Neural cell (in vitro differentiated cells): ENCODE data around the gene GPC5. TPM values are rescaled to one million over a fixed set of nuclear protein-coding genes. Genes with fewer than 3 reads are reported as not detected.

ENCODE experiments used
- H2AFZ ChIP-seq: fragments of 200-600, 300-800 bp; sonication (generic), shearing (Covaris generic); 2 replicates; pipeline ENCODE4 v1.6.0; 2014; ENCODE audit warnings: low read depth, mild to moderate bottlenecking, antibody characterized with exemption, low read length, moderate library complexity
- H3F3A ChIP-seq: fragments of 200-600 bp; shearing (Covaris generic); 2 replicates; pipeline ENCODE4 v1.6.1; 2016; ENCODE audit warnings: mild to moderate bottlenecking, moderate library complexity, mixed read lengths, antibody characterized with exemption, low read length; ENCODE audit not compliant: insufficient read depth, poor library complexity, severe bottlenecking
- H3K27ac ChIP-seq: fragments of 200-600, 300-800 bp; sonication (generic), shearing (Covaris generic); 2 replicates; pipeline ENCODE4 v1.5.1; 2014; ENCODE audit warnings: mild to moderate bottlenecking, low read length, moderate library complexity
- H3K27me3 ChIP-seq: fragments of 300-800, 200-600 bp; sonication (generic), shearing (Covaris generic); 2 replicates; pipeline ENCODE4 v1.6.0; 2014; ENCODE audit warnings: mild to moderate bottlenecking, low read depth, low read length, moderate library complexity; ENCODE audit not compliant: insufficient read depth
- H3K36me3 ChIP-seq: fragments of 300-800, 200-600 bp; sonication (generic), shearing (Covaris generic); 2 replicates; pipeline ENCODE4 v1.5.1; 2014; ENCODE audit warnings: mild to moderate bottlenecking, antibody characterized with exemption, low read length, moderate library complexity; ENCODE audit not compliant: insufficient read depth
- H3K4me2 ChIP-seq: fragments of 300-800, 200-600 bp; sonication (generic), shearing (Covaris generic); 2 replicates; pipeline ENCODE4 v1.6.0; 2014; ENCODE audit warnings: mild to moderate bottlenecking, low read length
- H3K4me3 ChIP-seq: fragments of 300-800, 200-600 bp; sonication (generic), shearing (Covaris generic); 2 replicates; pipeline ENCODE4 v1.5.1; 2014; ENCODE audit warnings: mild to moderate bottlenecking, low read length, moderate library complexity
- H3K79me2 ChIP-seq: fragments of 200-600 bp; shearing (Covaris generic); replicated peaks from 2 replicates; pipeline ENCODE4 v1.6.0; 2014; ENCODE audit warnings: mild to moderate bottlenecking, low read length, moderate library complexity; ENCODE audit not compliant: insufficient read depth
- H3K9ac ChIP-seq: fragments of 300-800, 200-600 bp; sonication (generic), shearing (Covaris generic); 2 replicates; pipeline ENCODE4 v1.6.1; 2016; ENCODE audit warnings: mild to moderate bottlenecking, low read length, mixed read lengths
- H3K9me2 ChIP-seq: fragments of 200-600 bp; shearing (Covaris generic); 2 replicates; pipeline ENCODE4 v1.6.1; 2016; ENCODE audit warnings: mild to moderate bottlenecking, low read length, mixed read lengths; ENCODE audit not compliant: insufficient read depth
- H3K9me3 ChIP-seq: fragments of 200-600, 300-800 bp; sonication (generic), shearing (Covaris generic); 2 replicates; pipeline ENCODE4 v1.6.1; 2016; ENCODE audit warnings: mild to moderate bottlenecking, mixed run types, low read length, moderate library complexity, mixed read lengths
- H4K20me1 ChIP-seq: fragments of 200-600 bp; shearing (Covaris generic); 2 replicates; pipeline ENCODE4 v1.6.1; 2016; ENCODE audit warnings: mild to moderate bottlenecking, mixed run types; ENCODE audit not compliant: insufficient read depth
- EP300 ChIP-seq: fragments of 450-650 bp; conservative IDR thresholded peaks from 2 replicates; pipeline ENCODE4 v1.6.1; 2014; ENCODE audit warnings: antibody characterized with exemption, mild to moderate bottlenecking, moderate library complexity; ENCODE audit not compliant: poor library complexity, severe bottlenecking
- EZH2 ChIP-seq: fragments of 200-600, 300-800 bp; shearing (Covaris generic), sonication (generic); IDR thresholded peaks from 2 replicates; pipeline ENCODE4 v1.6.1; 2014; ENCODE audit warnings: antibody characterized with exemption, low read length, borderline replicate concordance, mild to moderate bottlenecking; ENCODE audit not compliant: insufficient read depth, poor library complexity, severe bottlenecking
- MXI1 ChIP-seq: fragments of 450-650 bp; conservative IDR thresholded peaks from 2 replicates; pipeline ENCODE4 v1.6.1; 2014; ENCODE audit warnings: antibody characterized with exemption, mild to moderate bottlenecking; ENCODE audit not compliant: poor library complexity, severe bottlenecking
- POLR2AphosphoS5 ChIP-seq: IDR thresholded peaks from 2 replicates; pipeline ENCODE4 v1.6.1; 2012
- RAD21 ChIP-seq: fragments of 450-650 bp; conservative IDR thresholded peaks from 2 replicates; pipeline ENCODE4 v1.6.1; 2014; ENCODE audit warnings: antibody characterized with exemption, mild to moderate bottlenecking, moderate library complexity
- REST ChIP-seq: IDR thresholded peaks from 2 replicates; pipeline ENCODE4 v1.6.1; 2012; ENCODE audit warnings: borderline replicate concordance
- SMC3 ChIP-seq: fragments of 450-650 bp; conservative IDR thresholded peaks from 2 replicates; pipeline ENCODE4 v1.6.1; 2014; ENCODE audit warnings: antibody characterized with exemption, mild to moderate bottlenecking, moderate library complexity; ENCODE audit not compliant: poor library complexity
- TAF1 ChIP-seq: IDR thresholded peaks from 2 replicates; pipeline ENCODE4 v1.6.1; 2012; ENCODE audit warnings: low read depth
- polyA plus RNA-seq: library from polyadenylated mRNA; depleted of rRNA; stranded (reverse); fragments of >200 nt; gene quantifications from 2 replicates; pipeline ENCODE4 v1.2.3, GENCODE V29; 2014
- TF ChIP-seq, protein P1 (sequence below): fragments of 450-650 bp; IDR thresholded peaks from 2 replicates; pipeline ENCODE4 v1.5.1; 2014; ENCODE audit warnings: antibody characterized with exemption, mild to moderate bottlenecking, moderate library complexity; ENCODE audit not compliant: poor library complexity, severe bottlenecking

The GPC5 gene
- polyA plus RNA-seq, 1 donor from 2014 or later: 5.0 TPM

- no peaks in the 10 kb centered on the region for H3F3A ChIP-seq
- no peaks in the 10 kb centered on the region for H3K36me3 ChIP-seq
- H3K79me2 ChIP-seq: no peaks in the 10 kb centered on the region
- H3K27ac ChIP-seq: no peak overlapping the region
- TF ChIP-seq RAD21 (no peak), TAF1 (no peak), EP300 (no peak), POLR2AphosphoS5 (no peak), REST (no peak), EZH2 (no peak), MXI1 (no peak), SMC3 (no peak)
- TF ChIP-seq, protein P1, sequence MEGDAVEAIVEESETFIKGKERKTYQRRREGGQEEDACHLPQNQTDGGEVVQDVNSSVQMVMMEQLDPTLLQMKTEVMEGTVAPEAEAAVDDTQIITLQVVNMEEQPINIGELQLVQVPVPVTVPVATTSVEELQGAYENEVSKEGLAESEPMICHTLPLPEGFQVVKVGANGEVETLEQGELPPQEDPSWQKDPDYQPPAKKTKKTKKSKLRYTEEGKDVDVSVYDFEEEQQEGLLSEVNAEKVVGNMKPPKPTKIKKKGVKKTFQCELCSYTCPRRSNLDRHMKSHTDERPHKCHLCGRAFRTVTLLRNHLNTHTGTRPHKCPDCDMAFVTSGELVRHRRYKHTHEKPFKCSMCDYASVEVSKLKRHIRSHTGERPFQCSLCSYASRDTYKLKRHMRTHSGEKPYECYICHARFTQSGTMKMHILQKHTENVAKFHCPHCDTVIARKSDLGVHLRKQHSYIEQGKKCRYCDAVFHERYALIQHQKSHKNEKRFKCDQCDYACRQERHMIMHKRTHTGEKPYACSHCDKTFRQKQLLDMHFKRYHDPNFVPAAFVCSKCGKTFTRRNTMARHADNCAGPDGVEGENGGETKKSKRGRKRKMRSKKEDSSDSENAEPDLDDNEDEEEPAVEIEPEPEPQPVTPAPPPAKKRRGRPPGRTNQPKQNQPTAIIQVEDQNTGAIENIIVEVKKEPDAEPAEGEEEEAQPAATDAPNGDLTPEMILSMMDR: no peak
- H3K9me3 ChIP-seq: no peaks in the 10 kb centered on the region
- H3K27me3 ChIP-seq: no peaks in the 10 kb centered on the region
- H3K9ac ChIP-seq: no peak overlapping the region
- no peaks in the 10 kb centered on the region for H3K9me2 ChIP-seq
- H3K4me2 ChIP-seq: no peak overlapping the region
- no peaks in the 10 kb centered on the region for H4K20me1 ChIP-seq
- H2AFZ ChIP-seq: no peak overlapping the region
- H3K4me3 ChIP-seq: no peak overlapping the region
Observed at GRCh38 chr13:92158346-92158745, 759.9 kb downstream of the GPC5 start.

DNA sequence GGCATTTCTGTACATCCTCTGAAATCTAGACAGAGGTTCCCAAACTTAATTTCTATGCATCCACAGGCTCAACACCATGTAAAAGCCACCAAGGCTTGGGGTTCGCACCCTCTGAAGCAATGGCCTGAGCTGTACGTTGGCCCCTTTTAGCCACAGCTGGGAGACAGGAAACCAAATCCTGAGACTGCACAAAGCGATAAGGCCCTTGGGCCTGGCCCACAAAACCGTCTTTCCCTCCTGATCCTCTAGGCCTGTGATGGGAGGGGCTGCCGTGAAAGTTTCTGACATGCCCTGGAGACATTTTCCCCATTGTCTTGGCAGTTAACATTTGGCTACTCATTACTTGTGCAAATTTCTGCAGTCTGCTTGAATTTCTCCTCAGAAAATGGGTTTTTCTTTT is 766.4 kb downstream of the GPC5 start:
- H3K9ac ChIP-seq: no peak overlapping the region
- no peaks in the 10 kb centered on the region for H3K27me3 ChIP-seq
- TF ChIP-seq EZH2 (no peak), POLR2AphosphoS5 (no peak), REST (no peak), EP300 (no peak), TAF1 (no peak), MXI1 (no peak), RAD21 (no peak), SMC3 (no peak)
- TF ChIP-seq, protein P1: no peak
- H3K4me2 ChIP-seq: no peak overlapping the region
- no peaks in the 10 kb centered on the region for H3K79me2 ChIP-seq
- no peak overlapping the region for H3K4me3 ChIP-seq
- H4K20me1 ChIP-seq: no peaks in the 10 kb centered on the region
- H3F3A ChIP-seq: no peaks in the 10 kb centered on the region
- H3K36me3 ChIP-seq: no peaks in the 10 kb centered on the region
- H2AFZ ChIP-seq: no peak overlapping the region
- H3K27ac ChIP-seq: no peak overlapping the region
- H3K9me2 ChIP-seq: no peaks in the 10 kb centered on the region
- H3K9me3 ChIP-seq: no peaks in the 10 kb centered on the region
